Left ventricle myocardium inferior (tissue), 1 donor: ENCODE results near the gene NAALADL2. TPM values are rescaled to one million over a fixed set of nuclear protein-coding genes. Genes with fewer than 3 reads are reported as not detected.

ENCODE experiments used
- DNase-seq: peaks from one replicate; pipeline ENCODE4 v3.0.0-alpha.2; 2020
- H3K27ac ChIP-seq: fragments of 200-600 bp; replicated peaks from 2 replicates; pipeline ENCODE4 v1.8.0; 2021
- H3K27me3 ChIP-seq: fragments of 200-600 bp; 2 replicates; pipeline ENCODE4 v1.8.0; 2021; ENCODE audit warnings: low read depth
- H3K36me3 ChIP-seq: fragments of 200-600 bp; 2 replicates; pipeline ENCODE4 v1.8.0; 2021
- H3K4me1 ChIP-seq: fragments of 200-600 bp; 2 replicates; pipeline ENCODE4 v1.8.0; 2021
- H3K4me3 ChIP-seq: fragments of 200-600 bp; 2 replicates; pipeline ENCODE4 v1.8.0; 2021; ENCODE audit warnings: mild to moderate bottlenecking, moderate library complexity
- H3K9me3 ChIP-seq: fragments of 200-600 bp; replicated peaks from 2 replicates; pipeline ENCODE4 v1.8.0; 2021
- intact Hi-C: fragments of 100-400 bp; cut with micrococcal nuclease; formaldehyde crosslinking; loops from one replicate; pipeline ENCODE4 v1.11.0; 2022
- total RNA-seq: library from RNA; stranded (reverse); fragmentation: NEBNext Ultra II Directional; extraction: Animal tissue kit (Norgen Biotek cat#: 25700); gene quantifications from one replicate; pipeline ENCODE4 v1.2.1, GENCODE V29; 2021
- TF ChIP-seq, protein P1 (sequence below): fragments of 200-600 bp; IDR thresholded peaks from 2 replicates; pipeline ENCODE4 v1.8.0; 2021; ENCODE audit warnings: antibody characterized with exemption, mild to moderate bottlenecking, borderline replicate concordance
- donor health status: DM: no; HTN: yes; CAD: no; lungs with severe emphysema.

Gene NAALADL2
- total RNA-seq, 1 donor from 2014 or later, result 5.8 TPM

DNA sequence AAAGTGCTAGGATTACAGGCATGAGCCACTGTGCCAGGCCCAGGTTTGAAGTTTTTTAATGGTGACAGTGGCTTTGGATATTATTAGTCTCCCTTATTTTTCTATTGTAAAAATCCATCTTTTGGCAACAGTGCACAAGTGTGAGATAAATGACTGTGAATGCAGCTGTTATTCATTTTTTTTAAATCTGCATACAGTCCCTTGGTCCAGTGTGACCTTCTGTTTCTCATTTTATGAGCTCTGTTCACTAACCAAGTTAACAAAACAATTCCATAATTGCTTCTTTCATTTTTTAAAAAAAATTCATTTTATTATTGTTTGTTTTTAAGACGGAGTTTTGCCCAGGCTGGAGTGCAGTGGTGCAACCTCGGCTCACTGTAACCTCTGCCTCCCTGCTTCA is 381.8 kb downstream of the NAALADL2 start:
- Histone ChIP-seq H3K9me3 (no peaks in the 10 kb centered on the region), H3K4me3 (no peak overlapping the region), H3K27ac (no peak overlapping the region), H3K27me3 (no peaks in the 10 kb centered on the region), H3K36me3 (no peaks in the 10 kb centered on the region), H3K4me1 (no peaks in the 10 kb centered on the region)
- DNase-seq, result no peak
- TF ChIP-seq, protein P1, sequence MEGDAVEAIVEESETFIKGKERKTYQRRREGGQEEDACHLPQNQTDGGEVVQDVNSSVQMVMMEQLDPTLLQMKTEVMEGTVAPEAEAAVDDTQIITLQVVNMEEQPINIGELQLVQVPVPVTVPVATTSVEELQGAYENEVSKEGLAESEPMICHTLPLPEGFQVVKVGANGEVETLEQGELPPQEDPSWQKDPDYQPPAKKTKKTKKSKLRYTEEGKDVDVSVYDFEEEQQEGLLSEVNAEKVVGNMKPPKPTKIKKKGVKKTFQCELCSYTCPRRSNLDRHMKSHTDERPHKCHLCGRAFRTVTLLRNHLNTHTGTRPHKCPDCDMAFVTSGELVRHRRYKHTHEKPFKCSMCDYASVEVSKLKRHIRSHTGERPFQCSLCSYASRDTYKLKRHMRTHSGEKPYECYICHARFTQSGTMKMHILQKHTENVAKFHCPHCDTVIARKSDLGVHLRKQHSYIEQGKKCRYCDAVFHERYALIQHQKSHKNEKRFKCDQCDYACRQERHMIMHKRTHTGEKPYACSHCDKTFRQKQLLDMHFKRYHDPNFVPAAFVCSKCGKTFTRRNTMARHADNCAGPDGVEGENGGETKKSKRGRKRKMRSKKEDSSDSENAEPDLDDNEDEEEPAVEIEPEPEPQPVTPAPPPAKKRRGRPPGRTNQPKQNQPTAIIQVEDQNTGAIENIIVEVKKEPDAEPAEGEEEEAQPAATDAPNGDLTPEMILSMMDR, result no peak
- intact Hi-C loops, result no loop called here

DNA sequence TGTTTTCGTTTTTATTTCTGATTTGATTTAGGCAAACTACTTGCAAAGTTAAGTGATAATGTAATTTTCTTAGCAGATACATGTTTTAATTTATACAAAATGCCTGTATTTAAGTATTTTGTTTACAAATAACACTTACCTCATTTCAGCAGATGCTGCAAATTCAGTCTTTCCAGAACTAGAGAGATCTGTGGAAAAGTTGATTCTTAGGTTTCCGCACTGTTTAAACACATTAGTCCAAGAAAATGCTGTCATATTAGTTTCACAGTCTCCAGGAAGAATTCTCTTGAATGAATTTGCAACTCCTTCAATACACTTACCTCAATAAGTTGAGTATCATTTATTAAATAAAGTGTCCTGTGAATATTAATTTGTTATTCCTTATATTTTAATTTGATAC is 383.1 kb downstream of the NAALADL2 start:
- Histone ChIP-seq H3K4me3 (no peak overlapping the region), H3K4me1 (no peaks in the 10 kb centered on the region), H3K9me3 (no peaks in the 10 kb centered on the region), H3K36me3 (no peaks in the 10 kb centered on the region), H3K27me3 (no peaks in the 10 kb centered on the region), H3K27ac (no peak overlapping the region)
- TF ChIP-seq, protein P1, result no peak
- DNase-seq, result no peak
- intact Hi-C loops, result no loop called here

DNA sequence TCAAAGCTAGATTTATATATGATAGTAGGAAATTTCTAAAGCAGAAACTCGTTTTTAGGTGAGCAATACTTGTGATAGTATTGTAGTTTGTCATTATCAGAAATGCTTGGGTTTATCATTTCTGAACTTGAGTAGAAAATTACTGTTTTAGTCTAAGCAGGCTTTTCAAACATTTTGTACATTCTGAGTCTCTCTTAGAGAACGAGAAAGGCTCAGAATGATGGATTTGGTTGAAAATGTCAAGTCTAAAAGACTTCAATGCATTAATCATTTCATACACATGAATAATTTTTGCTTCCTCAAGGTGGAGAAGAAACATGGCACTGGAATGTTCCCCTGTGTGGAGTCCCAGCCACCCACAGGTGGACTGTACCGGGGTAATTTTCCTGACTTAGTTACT is 387.1 kb downstream of the NAALADL2 start:
- Histone ChIP-seq H3K36me3 (no peaks in the 10 kb centered on the region), H3K4me3 (no peak overlapping the region), H3K9me3 (no peaks in the 10 kb centered on the region), H3K27me3 (no peaks in the 10 kb centered on the region), H3K27ac (no peak overlapping the region), H3K4me1 (no peaks in the 10 kb centered on the region)
- intact Hi-C loops, result no loop called here
- DNase-seq, result no peak
- TF ChIP-seq, protein P1, result no peak

DNA sequence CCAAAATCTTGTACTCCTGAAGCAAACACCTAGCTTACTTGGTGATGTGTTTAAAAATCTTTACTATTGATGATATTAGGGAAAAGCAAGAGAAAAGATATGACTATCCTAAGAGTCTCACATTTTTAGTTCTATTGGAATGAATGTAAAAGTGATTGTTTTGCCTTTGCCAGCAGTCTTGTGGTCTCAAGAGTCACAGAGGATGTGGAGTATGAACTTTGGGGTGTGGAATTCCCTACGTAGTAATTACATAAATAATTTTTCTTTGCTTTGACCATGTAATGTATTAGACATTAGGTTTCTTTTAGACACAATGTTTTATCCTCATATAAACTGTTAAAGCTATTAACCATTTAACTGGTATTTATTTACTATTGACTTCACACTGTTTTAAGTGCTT is 387.6 kb downstream of the NAALADL2 start:
- Histone ChIP-seq H3K4me3 (no peak overlapping the region), H3K36me3 (no peaks in the 10 kb centered on the region), H3K27me3 (no peaks in the 10 kb centered on the region), H3K9me3 (no peaks in the 10 kb centered on the region), H3K4me1 (no peaks in the 10 kb centered on the region), H3K27ac (no peak overlapping the region)
- intact Hi-C loops, result no loop called here
- TF ChIP-seq, protein P1, result no peak
- DNase-seq, result no peak

DNA sequence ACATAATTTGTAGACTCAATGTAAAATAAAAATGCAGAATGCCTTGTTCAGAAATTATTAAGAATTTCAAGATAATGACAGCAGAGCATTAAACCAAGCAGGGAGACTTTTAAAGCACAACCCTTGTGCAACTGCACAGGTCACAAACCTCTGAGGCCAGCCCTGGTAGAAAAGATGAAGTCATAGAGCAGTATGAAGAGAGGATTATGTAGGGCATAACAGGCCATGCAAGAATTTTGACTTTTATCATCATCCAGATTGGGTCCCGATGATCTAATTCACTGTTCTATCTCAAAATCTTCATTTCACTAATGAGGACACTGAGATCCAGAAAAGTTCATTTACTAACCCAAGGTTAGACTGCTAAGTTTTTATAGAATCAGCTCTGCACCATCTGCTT is 388.5 kb downstream of the NAALADL2 start:
- TF ChIP-seq, protein P1, result no peak
- intact Hi-C loops, result no loop called here

DNA sequence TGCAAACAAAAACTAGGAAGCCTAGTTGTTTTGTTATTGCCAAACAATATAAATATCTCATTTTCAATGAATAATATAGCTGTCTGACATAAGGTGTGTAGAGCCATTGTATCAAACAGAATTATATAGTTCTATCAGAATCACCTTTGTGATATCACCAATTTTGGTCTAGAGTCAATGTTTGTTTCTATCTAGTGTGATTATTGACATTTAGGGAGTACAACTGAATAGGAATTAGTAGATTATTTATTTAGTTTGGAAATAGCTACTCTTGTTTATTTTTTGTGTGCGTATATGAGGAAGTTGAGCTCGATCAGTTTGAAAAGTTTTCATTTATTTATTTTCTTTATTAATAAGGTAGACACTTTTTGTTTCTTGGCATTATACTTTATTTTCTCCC is 389.7 kb downstream of the NAALADL2 start:
- H3K27ac ChIP-seq, result no peak overlapping the region
- H3K9me3 ChIP-seq, result no peaks in the 10 kb centered on the region
- intact Hi-C loops, result no loop called here
- H3K4me3 ChIP-seq, result no peak overlapping the region
- TF ChIP-seq, protein P1, result no peak
- no peak for DNase-seq
- no peaks in the 10 kb centered on the region for H3K36me3 ChIP-seq
- H3K27me3 ChIP-seq, result no peaks in the 10 kb centered on the region
- H3K4me1 ChIP-seq, result no peaks in the 10 kb centered on the region

More for the DNA sequence above, 388.5 kb downstream of the NAALADL2 start:
- Histone ChIP-seq H3K9me3 (no peaks in the 10 kb centered on the region), H3K4me3 (no peak overlapping the region), H3K27me3 (no peaks in the 10 kb centered on the region), H3K36me3 (no peaks in the 10 kb centered on the region), H3K4me1 (no peaks in the 10 kb centered on the region), H3K27ac (no peak overlapping the region)
- DNase-seq, result no peak
